GM13976 (cell line): Measurements from ENCODE around the gene SPINDOC.
A peak's percentile ranks its signal among the peaks of the same experiment; 100 is the strongest.

ENCODE experiments used
- DNase-seq: peaks from one replicate; pipeline ENCODE4 v3.0.0; 2012; ENCODE audit warnings: low spot score
- CTCF ChIP-seq: IDR thresholded peaks from 2 replicates; pipeline ENCODE4 v1.5.1; 2012; ENCODE audit warnings: borderline replicate concordance, mild to moderate bottlenecking; ENCODE audit not compliant: insufficient read depth; ENCODE audit errors: extremely low read depth, missing control alignments, control extremely low read depth
- in situ Hi-C: fragments of 300-500 bp; cut with MboI; formaldehyde crosslinking; loops from one replicate; pipeline ENCODE4 v1.12.0; 2022; ENCODE audit warnings: low sequenced_read_pairs, mixed read lengths, inconsistent platforms; ENCODE audit not compliant: unreplicated experiment

The SPINDOC gene

GRCh38 chr11:63831326-63831725 is 18.1 kb downstream of the SPINDOC start:
- in situ Hi-C loops = loop anchor here (10.0 kb wide), 1 partner anchor 113 kb away; no protein-coding TSS in a partner anchor
- no peak for TF ChIP-seq CTCF
- no peak for DNase-seq

DNA sequence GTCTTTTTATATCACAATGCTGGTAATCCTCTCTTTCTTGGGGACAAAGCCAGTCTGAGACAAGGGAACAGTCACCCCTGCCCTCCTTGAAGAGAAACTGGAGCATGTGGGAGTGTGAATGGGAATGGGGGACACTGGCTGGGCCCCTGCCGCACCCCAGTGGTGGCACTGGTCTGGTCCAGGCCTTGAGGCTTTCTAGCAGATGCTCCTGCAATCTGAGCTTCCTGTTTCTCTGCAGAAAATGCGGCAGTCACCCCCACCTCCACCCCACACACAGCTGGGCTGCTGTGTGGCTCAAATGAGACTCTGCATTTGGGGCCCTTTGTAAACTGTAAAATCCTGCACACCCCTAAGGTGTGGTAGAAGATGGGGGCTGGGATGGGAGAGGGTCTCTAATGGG is 19.1 kb downstream of the SPINDOC start:
- no peak for DNase-seq
- no peak for TF ChIP-seq CTCF
- in situ Hi-C loops = loop anchor here (10.0 kb wide), 1 partner anchor 112 kb away; no protein-coding TSS in a partner anchor

- no peak for DNase-seq
- TF ChIP-seq CTCF = no peak
- in situ Hi-C loops = loop anchor here (10.0 kb wide), 1 partner anchor 112 kb away; no protein-coding TSS in a partner anchor
Measured at GRCh38 chr11:63833048-63833447, 19.8 kb downstream of the SPINDOC start.

GRCh38 chr11:63834535-63835157 is 21.4 kb downstream of the SPINDOC start:
- no peak for DNase-seq
- in situ Hi-C loops = loop anchor here (10.0 kb wide), 1 partner anchor 110 kb away; no protein-coding TSS in a partner anchor
- no peak for TF ChIP-seq CTCF

GRCh38 chr11:63835158-63835545 is 21.9 kb downstream of the SPINDOC start:
- in situ Hi-C loops = loop anchor here (10.0 kb wide), 1 partner anchor 110 kb away; no protein-coding TSS in a partner anchor
- no peak for TF ChIP-seq CTCF
- no peak for DNase-seq

- in situ Hi-C loops = loop anchor here (10.0 kb wide), 1 partner anchor 108 kb away; no protein-coding TSS in a partner anchor
- peak; percentile 79 for TF ChIP-seq CTCF
- peak; percentile 79 for DNase-seq
Measured at GRCh38 chr11:63837027-63837688, 23.9 kb downstream of the SPINDOC start.
